H9 (cell line): ENCODE measurements around the gene PEPD. TPM values are rescaled to one million over a fixed set of nuclear protein-coding genes. Genes with fewer than 3 reads are reported as not detected.

Experiments
- DNase-seq: peaks from one replicate; pipeline ENCODE4 v3.0.0-alpha.2; 2017
- H2AFZ ChIP-seq: one replicate; pipeline ENCODE4 v1.6.1; 2013; ENCODE audit warnings: mild to moderate bottlenecking, low read length, control low read depth, moderate library complexity
- H2AK5ac ChIP-seq: 2 replicates; pipeline ENCODE4 v1.6.1; 2013; ENCODE audit warnings: low read length, control low read depth, mixed read lengths; ENCODE audit not compliant: insufficient read length
- H2BK120ac ChIP-seq: one replicate; pipeline ENCODE4 v1.6.1; 2013; ENCODE audit warnings: low read depth, mild to moderate bottlenecking, low read length, control low read depth, inconsistent platforms; ENCODE audit not compliant: poor library complexity, severe bottlenecking
- H2BK12ac ChIP-seq: 2 replicates; pipeline ENCODE4 v1.6.1; 2013; ENCODE audit warnings: low read length, control low read depth, mixed read lengths, low read depth; ENCODE audit not compliant: insufficient read length
- H2BK15ac ChIP-seq: 2 replicates; pipeline ENCODE4 v1.6.1; 2013; ENCODE audit warnings: low read depth, low read length, control low read depth
- H2BK20ac ChIP-seq: one replicate; pipeline ENCODE4 v1.6.1; 2013; ENCODE audit warnings: low read depth, mild to moderate bottlenecking, low read length, control low read depth, inconsistent platforms; ENCODE audit not compliant: poor library complexity, severe bottlenecking
- H2BK5ac ChIP-seq: 2 replicates; pipeline ENCODE4 v1.6.1; 2013; ENCODE audit warnings: low read length, control low read depth, mixed read lengths; ENCODE audit not compliant: insufficient read length
- H3K14ac ChIP-seq: 2 replicates; pipeline ENCODE4 v1.6.1; 2013; ENCODE audit warnings: low read length, control low read depth; ENCODE audit not compliant: insufficient read depth
- H3K18ac ChIP-seq: 2 replicates; pipeline ENCODE4 v1.6.1; 2013; ENCODE audit warnings: low read depth, mild to moderate bottlenecking, mixed read lengths, low read length, control low read depth; ENCODE audit not compliant: insufficient read length
- H3K23ac ChIP-seq: 2 replicates; pipeline ENCODE4 v1.6.1; 2013; ENCODE audit warnings: low read length, control low read depth, mixed read lengths, low read depth; ENCODE audit not compliant: insufficient read length
- H3K23me2 ChIP-seq: 2 replicates; pipeline ENCODE4 v1.6.1; 2013; ENCODE audit warnings: low read depth, mild to moderate bottlenecking, mixed read lengths, low read length, control low read depth; ENCODE audit not compliant: insufficient read length, poor library complexity, severe bottlenecking
- H3K27ac ChIP-seq: 2 replicates; pipeline ENCODE4 v1.5.1; 2013; ENCODE audit warnings: low read length, control low read depth, mixed read lengths, low read depth; ENCODE audit not compliant: insufficient read length
- H3K27me3 ChIP-seq: 2 replicates; pipeline ENCODE4 v1.6.1; 2013; ENCODE audit warnings: low read length, control low read depth, inconsistent platforms; ENCODE audit not compliant: insufficient read depth
- H3K4ac ChIP-seq: 2 replicates; pipeline ENCODE4 v1.6.1; 2013; ENCODE audit warnings: low read depth, mild to moderate bottlenecking, control low read depth, inconsistent platforms, low read length, moderate library complexity
- H3K4me1 ChIP-seq: 2 replicates; pipeline ENCODE4 v1.6.1; 2013; ENCODE audit warnings: low read length, control low read depth, inconsistent platforms; ENCODE audit not compliant: insufficient read depth
- H3K4me2 ChIP-seq: 2 replicates; pipeline ENCODE4 v1.6.1; 2013; ENCODE audit warnings: low read length, control low read depth, mixed read lengths; ENCODE audit not compliant: insufficient read length, insufficient read depth
- H3K56ac ChIP-seq: 2 replicates; pipeline ENCODE4 v1.6.1; 2013; ENCODE audit warnings: low read depth, mild to moderate bottlenecking, mixed read lengths, low read length, control low read depth; ENCODE audit not compliant: insufficient read length
- H3K79me1 ChIP-seq: 2 replicates; pipeline ENCODE4 v1.6.1; 2013; ENCODE audit warnings: low read depth, mild to moderate bottlenecking, moderate library complexity, low read length, control low read depth, inconsistent platforms; ENCODE audit not compliant: insufficient read depth, poor library complexity, severe bottlenecking
- H3K79me2 ChIP-seq: 2 replicates; pipeline ENCODE4 v1.6.1; 2013; ENCODE audit warnings: low read length, control low read depth, inconsistent platforms; ENCODE audit not compliant: insufficient read depth
- H3K9ac ChIP-seq: 2 replicates; pipeline ENCODE4 v1.6.1; 2013; ENCODE audit warnings: low read length, control low read depth, mixed read lengths; ENCODE audit not compliant: insufficient read length; ENCODE audit errors: extremely low read depth
- H3K9me3 ChIP-seq: one replicate; pipeline ENCODE4 v1.6.1; 2013; ENCODE audit warnings: low read depth, low read length, inconsistent platforms; ENCODE audit not compliant: control insufficient read depth
- H3T11ph ChIP-seq: one replicate; pipeline ENCODE4 v1.6.1; 2013; ENCODE audit warnings: mild to moderate bottlenecking, low read length, control low read depth, inconsistent platforms
- H4K20me1 ChIP-seq: one replicate; pipeline ENCODE4 v1.6.1; 2013; ENCODE audit not compliant: control insufficient read depth, insufficient read length, insufficient read depth
- H4K5ac ChIP-seq: 2 replicates; pipeline ENCODE4 v1.6.1; 2013; ENCODE audit warnings: low read depth, mild to moderate bottlenecking, mixed read lengths, low read length, control low read depth; ENCODE audit not compliant: insufficient read length
- H4K8ac ChIP-seq: replicated peaks from 2 replicates; pipeline ENCODE4 v1.6.1; 2013; ENCODE audit warnings: low read length, control low read depth, mixed read lengths, low read depth; ENCODE audit not compliant: insufficient read length
- H4K91ac ChIP-seq: 2 replicates; pipeline ENCODE4 v1.6.1; 2013; ENCODE audit warnings: low read depth, mild to moderate bottlenecking, moderate library complexity, mixed read lengths, low read length, control low read depth; ENCODE audit not compliant: insufficient read length
- H3K27ac Mint-ChIP-seq, 3 experiments: 2 replicates in 2 of 3; 3 replicates in 1 of 3; pipeline ENCODE4 v1.8.0; 2020 to 2021; ENCODE audit warnings: mixed read lengths in 3 of 3, mild to moderate bottlenecking in 1 of 3, moderate library complexity in 1 of 3
- H3K27me3 Mint-ChIP-seq: 2 replicates; pipeline ENCODE4 v1.8.0; 2021; ENCODE audit warnings: low read depth, mild to moderate bottlenecking, moderate library complexity, mixed read lengths
- H3K36me3 Mint-ChIP-seq, 3 experiments: 2 replicates in 2 of 3; 3 replicates in 1 of 3; pipeline ENCODE4 v1.8.0; 2020 to 2021; ENCODE audit warnings: low read depth in 3 of 3, mixed read lengths in 3 of 3; ENCODE audit not compliant: insufficient read depth in 1 of 3
- H3K4me1 Mint-ChIP-seq, 2 experiments: 2 replicates each; pipeline ENCODE4 v1.8.0; 2020; ENCODE audit warnings: mixed read lengths in 2 of 2
- H3K4me3 Mint-ChIP-seq, 2 experiments: 2 replicates in 1 of 2; 3 replicates in 1 of 2; pipeline ENCODE4 v1.8.0; 2020 to 2021; ENCODE audit warnings: mild to moderate bottlenecking in 2 of 2, mixed read lengths in 2 of 2, moderate library complexity in 1 of 2
- H3K9me3 Mint-ChIP-seq, 2 experiments: 2 replicates in 1 of 2; 3 replicates in 1 of 2; pipeline ENCODE4 v1.8.0; 2020; ENCODE audit warnings: mild to moderate bottlenecking in 2 of 2, mixed read lengths in 2 of 2, moderate library complexity in 1 of 2
- CTCF ChIP-seq: fragments of 200-600 bp; sonication (generic); conservative IDR thresholded peaks from 3 replicates; pipeline ENCODE4 v1.8.0; 2021; ENCODE audit warnings: antibody characterized with exemption, mild to moderate bottlenecking
- WGBS: extraction: QIAGEN DNeasy Blood & Tissue Kit; methylation state at CpG from one replicate; pipeline ENCODE4 v1.1.7; 2013; ENCODE audit warnings: missing lambda C conversion rate, low lambda C conversion rate, mixed read lengths; ENCODE audit not compliant: insufficient read length; ENCODE audit errors: extremely low coverage; 5-methylcytosine and 5-hydroxymethylcytosine counted together
- total RNA-seq: library from RNA; stranded (reverse); gene quantifications from 2 replicates; pipeline ENCODE4 v1.2.1, GENCODE V29; 2021

The PEPD gene
- total RNA-seq, 1 experiment from 2014 or later, result 52.8 TPM

- Histone ChIP-seq H3K4ac (no peak overlapping the region), H3K27ac (no peak overlapping the region), H4K8ac (no peak overlapping the region), H4K5ac (no peak overlapping the region), H3K9me3 (no peaks in the 10 kb centered on the region), H3K27me3 (no peaks in the 10 kb centered on the region), H2BK20ac (no peak overlapping the region), H3K4me1 (no peaks in the 10 kb centered on the region), H3K23me2 (no peaks in the 10 kb centered on the region), H3T11ph (no peak overlapping the region), H3K79me2 (no peaks in the 10 kb centered on the region), H3K9ac (no peak overlapping the region), H2BK5ac (no peak overlapping the region), H2BK12ac (no peak overlapping the region), H3K18ac (no peak overlapping the region), H2AK5ac (no peak overlapping the region), H3K79me1 (no peaks in the 10 kb centered on the region), H3K56ac (no peak overlapping the region), H3K4me2 (no peak overlapping the region), H2BK120ac (no peak overlapping the region), H2AFZ (no peak overlapping the region), H4K20me1 (no peaks in the 10 kb centered on the region), H4K91ac (no peak overlapping the region), H2BK15ac (no peak overlapping the region), H3K14ac (no peak overlapping the region), H3K23ac (no peak overlapping the region)
- H3K27me3 Mint-ChIP-seq, result no peaks in the 10 kb centered on the region
- no peaks in the 10 kb centered on the region; a peak in 2 of 7 replicates for H3K36me3 Mint-ChIP-seq
- no peaks in the 10 kb centered on the region for H3K9me3 Mint-ChIP-seq
- TF ChIP-seq CTCF, result no peak
- no CpG with 5 or more reads among the region's 1 CpG for WGBS
- H3K4me1 Mint-ChIP-seq, result peaks cover 0 to 5% of the 10 kb centered on the region in 2 experiments; a peak in 1 of 4 replicates
- DNase-seq, result no peak
- no peak overlapping the region for H3K27ac Mint-ChIP-seq
- no peak overlapping the region for H3K4me3 Mint-ChIP-seq
These were observed 55.8 kb downstream of the PEPD start for GRCh38 chr19:33465834-33466233.
